Testis (tissue), 2 donors: ENCODE results near the gene LRRC30.

Experiments
- POLR2A ChIP-seq: fragments of 450-650 bp; IDR thresholded peaks from one replicate; pipeline ENCODE4 v1.6.1; 2017; ENCODE audit warnings: antibody characterized with exemption, mild to moderate bottlenecking, moderate library complexity
- TF ChIP-seq, protein P1 (sequence below), 3 experiments: fragments of 450-650 bp in 2 of 3; fragments of 200-600 bp in 1 of 3; sonication (generic) in 1 of 3; IDR thresholded peaks; one replicate each; pipeline ENCODE4 v1.5.1; 2016 to 2019; ENCODE audit warnings: antibody characterized with exemption in 3 of 3, mild to moderate bottlenecking in 2 of 3, moderate library complexity in 1 of 3

DNA sequence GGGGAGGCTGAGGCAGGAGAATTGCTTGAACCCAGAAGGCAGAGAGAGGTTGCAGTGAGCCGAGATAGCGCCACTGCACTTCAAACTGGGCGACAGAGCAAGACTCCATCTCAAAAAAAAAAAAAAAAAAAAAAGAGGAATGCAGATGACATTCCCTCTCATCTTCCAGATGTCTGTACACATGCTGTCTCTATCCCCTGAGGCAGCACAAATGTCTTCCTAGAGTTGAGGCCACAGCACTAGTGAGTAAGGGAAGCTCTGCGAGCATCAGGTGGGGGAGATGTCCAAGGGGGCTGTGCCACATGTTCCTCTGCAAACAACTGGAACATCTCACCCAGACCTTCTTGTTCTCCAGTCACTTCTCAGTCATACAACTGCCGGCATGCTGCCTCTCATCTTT lies 35.6 kb upstream of the LRRC30 start:
- TF ChIP-seq, protein P1, sequence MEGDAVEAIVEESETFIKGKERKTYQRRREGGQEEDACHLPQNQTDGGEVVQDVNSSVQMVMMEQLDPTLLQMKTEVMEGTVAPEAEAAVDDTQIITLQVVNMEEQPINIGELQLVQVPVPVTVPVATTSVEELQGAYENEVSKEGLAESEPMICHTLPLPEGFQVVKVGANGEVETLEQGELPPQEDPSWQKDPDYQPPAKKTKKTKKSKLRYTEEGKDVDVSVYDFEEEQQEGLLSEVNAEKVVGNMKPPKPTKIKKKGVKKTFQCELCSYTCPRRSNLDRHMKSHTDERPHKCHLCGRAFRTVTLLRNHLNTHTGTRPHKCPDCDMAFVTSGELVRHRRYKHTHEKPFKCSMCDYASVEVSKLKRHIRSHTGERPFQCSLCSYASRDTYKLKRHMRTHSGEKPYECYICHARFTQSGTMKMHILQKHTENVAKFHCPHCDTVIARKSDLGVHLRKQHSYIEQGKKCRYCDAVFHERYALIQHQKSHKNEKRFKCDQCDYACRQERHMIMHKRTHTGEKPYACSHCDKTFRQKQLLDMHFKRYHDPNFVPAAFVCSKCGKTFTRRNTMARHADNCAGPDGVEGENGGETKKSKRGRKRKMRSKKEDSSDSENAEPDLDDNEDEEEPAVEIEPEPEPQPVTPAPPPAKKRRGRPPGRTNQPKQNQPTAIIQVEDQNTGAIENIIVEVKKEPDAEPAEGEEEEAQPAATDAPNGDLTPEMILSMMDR (IDR thresholded peaks at IDR 0.05): no peak
- TF ChIP-seq POLR2A: no peak
